HPDE6-E6E7 (cell line): Measurements from ENCODE around the gene PBX2.
"Not testable (repeated sequence)": the region's sequence is repeated elsewhere in the genome, so short reads cannot be mapped to it uniquely, and the experiment has no call there.

ENCODE experiments used
- DNase-seq: peaks from one replicate; pipeline ENCODE4 v3.0.0; 2011; ENCODE audit warnings: missing footprints; ENCODE audit errors: extremely low spot score

Gene PBX2

GRCh38 chr6:32151181-32151862, 38.7 kb downstream of the PBX2 start:
- no peak for DNase-seq

GRCh38 chr6:32149932-32150870, 39.8 kb downstream of the PBX2 start:
- DNase-seq = no peak

- no peak for DNase-seq
Measured at GRCh38 chr6:32149092-32149755, 40.8 kb downstream of the PBX2 start.

- no peak for DNase-seq
Measured at GRCh38 chr6:32148289-32149091, 41.5 kb downstream of the PBX2 start.

GRCh38 chr6:32147401-32148132, 42.4 kb downstream of the PBX2 start:
- DNase-seq = no peak

GRCh38 chr6:32146687-32147086, 43.3 kb downstream of the PBX2 start:
- no peak for DNase-seq

GRCh38 chr6:32146287-32146686, 43.7 kb downstream of the PBX2 start:
- DNase-seq = no peak

GRCh38 chr6:32144238-32144637, 45.8 kb downstream of the PBX2 start:
- DNase-seq = not testable (repeated sequence)

- DNase-seq = no peak
Measured at GRCh38 chr6:32140420-32141046, 49.5 kb downstream of the PBX2 start.

- no peak for DNase-seq
Measured at GRCh38 chr6:32139590-32139989, 50.4 kb downstream of the PBX2 start.

GRCh38 chr6:32137454-32137853, 52.5 kb downstream of the PBX2 start:
- no peak for DNase-seq
